GM18873 (cell line): ENCODE measurements around the gene ZNF286A.
"Not testable (repeated sequence)": the region's sequence is repeated elsewhere in the genome, so short reads cannot be mapped to it uniquely, and the experiment has no call there.

ENCODE experiments used
- ATAC-seq: cut with Tn5 transposase; IDR thresholded peaks from one replicate; pipeline ENCODE4 v1.9.1; 2021; ENCODE audit warnings: mild to moderate bottlenecking, moderate library complexity, moderate number of reproducible peaks; ENCODE audit not compliant: unreplicated experiment, low FRiP score

ZNF286A gene

DNA sequence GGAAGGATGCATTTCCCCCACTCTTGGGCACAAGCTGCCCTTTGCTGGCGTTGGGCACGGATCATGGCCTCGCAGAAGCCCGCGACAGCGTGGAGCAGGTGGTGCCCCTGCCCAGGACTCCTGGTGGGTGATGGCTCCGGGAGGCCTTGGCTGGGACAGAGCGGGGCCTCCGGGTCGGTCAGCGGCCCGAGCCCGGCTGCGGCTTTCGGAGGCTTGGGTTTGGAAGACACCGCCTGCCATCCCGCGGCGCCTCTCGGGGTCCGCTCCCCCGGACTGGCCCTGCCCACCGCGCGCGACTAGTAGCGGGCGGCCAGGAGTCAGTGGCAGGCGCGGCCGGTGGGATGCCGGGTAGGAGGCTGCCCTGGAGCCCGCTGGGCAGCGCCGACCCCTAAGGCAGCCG, 49.9 kb downstream of the ZNF286A start:
- ATAC-seq, result not testable (repeated sequence)

- not testable (repeated sequence) for ATAC-seq
These were observed 69.4 kb downstream of the ZNF286A start for GRCh38 chr17:15768865-15769533.
